GM12878 (cell line): ENCODE data around the gene LKAAEAR1.
"Not testable (repeated sequence)": the region's sequence is repeated elsewhere in the genome, so short reads cannot be mapped to it uniquely, and the experiment has no call there.

ENCODE experiments used
- BCL11A ChIP-seq: IDR thresholded peaks from 2 replicates; pipeline ENCODE4 v1.6.1; 2011; ENCODE audit warnings: low read depth, low read length
- CEBPB ChIP-seq, 2 experiments: fragments of 150-350 bp in 1 of 2; IDR thresholded peaks; 2 replicates each; pipeline ENCODE4 v1.6.1; 2012 to 2014; ENCODE audit warnings: low read depth in 2 of 2, low read length in 2 of 2, borderline replicate concordance in 1 of 2, inconsistent platforms in 1 of 2
- EGR1 ChIP-seq, 2 experiments: IDR thresholded peaks; 1 replicate in 1 of 2; 2 replicates in 1 of 2; pipeline ENCODE4 v1.6.1; 2011 to 2012; ENCODE audit warnings: low read depth in 2 of 2, low read length in 2 of 2, borderline replicate concordance in 1 of 2, mild to moderate bottlenecking in 1 of 2, moderate library complexity in 1 of 2
- HDAC6 ChIP-seq: fragments of 200-600 bp; sonication (generic); IDR thresholded peaks from one replicate; pipeline ENCODE4 v1.8.0; 2017; ENCODE audit warnings: antibody characterized with exemption; ENCODE audit not compliant: unreplicated experiment
- HDGF ChIP-seq: fragments of 450-650 bp; IDR thresholded peaks from 2 replicates; pipeline ENCODE4 v1.6.1; 2016; ENCODE audit warnings: antibody characterized with exemption
- JUNB ChIP-seq: IDR thresholded peaks from 2 replicates; pipeline ENCODE4 v1.6.1; 2016; ENCODE audit warnings: antibody characterized with exemption, mild to moderate bottlenecking
- MEF2A ChIP-seq: IDR thresholded peaks from 2 replicates; pipeline ENCODE4 v1.6.1; 2011; ENCODE audit warnings: low read depth, mild to moderate bottlenecking, low read length, moderate library complexity; ENCODE audit not compliant: insufficient read depth
- POLR2A ChIP-seq: IDR thresholded peaks from 2 replicates; pipeline ENCODE4 v1.6.1; 2011; ENCODE audit warnings: low read depth, mild to moderate bottlenecking, low read length
- RAD21 ChIP-seq: IDR thresholded peaks from 2 replicates; pipeline ENCODE4 v1.6.1; 2011; ENCODE audit warnings: mild to moderate bottlenecking, low read depth, low read length, moderate library complexity; ENCODE audit not compliant: insufficient read depth
- SREBF2 ChIP-seq: IDR thresholded peaks from 2 replicates; pipeline ENCODE4 v1.6.1; 2012; ENCODE audit warnings: mild to moderate bottlenecking, low read length
- TF ChIP-seq, protein P1 (sequence below), 3 experiments: IDR thresholded peaks in 2 of 3; conservative IDR thresholded peaks in 1 of 3; 2 replicates each; pipeline ENCODE4 v1.5.1; 2011; ENCODE audit warnings: low read depth in 3 of 3, low read length in 3 of 3, mild to moderate bottlenecking in 3 of 3, control low read depth in 2 of 3, moderate library complexity in 2 of 3, inconsistent platforms in 1 of 3, mixed read lengths in 1 of 3; ENCODE audit not compliant: control insufficient read depth in 2 of 3, insufficient read depth in 1 of 3; ENCODE audit errors: extremely low read depth in 1 of 3
- TF ChIP-seq, protein P2 (sequence below): IDR thresholded peaks from 2 replicates; pipeline ENCODE4 v1.6.1; 2012; ENCODE audit warnings: low read depth, low read length, improper control_type of control experiment

- not testable (repeated sequence) for TF ChIP-seq HDAC6; RAD21; HDGF; POLR2A; CEBPB (IDR thresholded peaks at IDR 0.05; ENCODE audit: borderline replicate concordance in 1 of 2, low read depth in 2 of 2, low read length in 2 of 2); JUNB; MEF2A; BCL11A; SREBF2; EGR1 (IDR thresholded peaks at IDR 0.05; ENCODE audit: borderline replicate concordance in 1 of 2, low read depth in 2 of 2, low read length in 2 of 2)
- TF ChIP-seq, protein P1, sequence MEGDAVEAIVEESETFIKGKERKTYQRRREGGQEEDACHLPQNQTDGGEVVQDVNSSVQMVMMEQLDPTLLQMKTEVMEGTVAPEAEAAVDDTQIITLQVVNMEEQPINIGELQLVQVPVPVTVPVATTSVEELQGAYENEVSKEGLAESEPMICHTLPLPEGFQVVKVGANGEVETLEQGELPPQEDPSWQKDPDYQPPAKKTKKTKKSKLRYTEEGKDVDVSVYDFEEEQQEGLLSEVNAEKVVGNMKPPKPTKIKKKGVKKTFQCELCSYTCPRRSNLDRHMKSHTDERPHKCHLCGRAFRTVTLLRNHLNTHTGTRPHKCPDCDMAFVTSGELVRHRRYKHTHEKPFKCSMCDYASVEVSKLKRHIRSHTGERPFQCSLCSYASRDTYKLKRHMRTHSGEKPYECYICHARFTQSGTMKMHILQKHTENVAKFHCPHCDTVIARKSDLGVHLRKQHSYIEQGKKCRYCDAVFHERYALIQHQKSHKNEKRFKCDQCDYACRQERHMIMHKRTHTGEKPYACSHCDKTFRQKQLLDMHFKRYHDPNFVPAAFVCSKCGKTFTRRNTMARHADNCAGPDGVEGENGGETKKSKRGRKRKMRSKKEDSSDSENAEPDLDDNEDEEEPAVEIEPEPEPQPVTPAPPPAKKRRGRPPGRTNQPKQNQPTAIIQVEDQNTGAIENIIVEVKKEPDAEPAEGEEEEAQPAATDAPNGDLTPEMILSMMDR (IDR thresholded peaks at IDR 0.05 in 2 of 3, conservative IDR thresholded peaks at IDR 0.05 in 1 of 3; ENCODE audit: control insufficient read depth in 2 of 3, extremely low read depth in 1 of 3, insufficient read depth in 1 of 3, low read depth in 3 of 3, low read length in 3 of 3): not testable (repeated sequence)
- TF ChIP-seq, protein P2, sequence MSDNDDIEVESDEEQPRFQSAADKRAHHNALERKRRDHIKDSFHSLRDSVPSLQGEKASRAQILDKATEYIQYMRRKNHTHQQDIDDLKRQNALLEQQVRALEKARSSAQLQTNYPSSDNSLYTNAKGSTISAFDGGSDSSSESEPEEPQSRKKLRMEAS: not testable (repeated sequence)
Observed at GRCh38 chr20:64088586-64088985, 4.4 kb upstream of the LKAAEAR1 start.
